Measurements from ENCODE around the gene TMEM150C. TPM values are rescaled to one million over a fixed set of nuclear protein-coding genes. Genes with fewer than 3 reads are reported as not detected.

The TMEM150C gene
- total RNA-seq, 2 experiments from 2014 or later: not detected

DNA sequence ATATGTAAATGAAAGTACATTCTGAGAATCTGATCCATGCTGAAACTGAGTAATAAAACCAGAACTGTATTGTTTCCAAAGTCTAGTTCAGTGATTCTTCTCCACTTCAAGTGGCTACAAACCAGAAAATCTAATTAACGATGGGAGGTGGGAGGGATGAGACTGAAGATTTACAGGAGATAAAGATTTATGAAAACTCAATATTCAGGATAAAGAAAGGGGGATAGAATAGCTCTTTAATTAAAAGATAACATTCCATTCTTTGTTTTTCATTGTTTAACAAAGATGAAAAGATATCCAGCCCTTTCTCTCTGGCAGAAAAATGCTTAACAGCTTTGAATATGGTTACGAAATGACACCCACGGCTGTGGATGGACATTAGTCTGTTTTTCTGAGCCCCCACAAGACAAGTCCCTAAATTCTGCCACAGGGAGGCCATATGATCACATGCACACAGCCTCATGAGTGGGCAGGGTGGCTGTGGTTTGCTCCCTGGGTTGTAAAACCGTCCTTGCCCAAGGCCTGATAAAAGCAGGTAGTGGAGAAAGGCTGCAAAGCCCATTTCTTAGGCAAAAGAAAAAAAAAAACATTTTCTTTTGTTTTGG, 36.4 kb downstream of the TMEM150C start:
- no peaks in the 10 kb centered on the region for H3K36me3 Mint-ChIP-seq (ENCODE audit: low read depth)
- H3K27ac Mint-ChIP-seq: no peak overlapping the region
- CTCF ChIA-PET: no interaction called here
- H3K27me3 Mint-ChIP-seq (ENCODE audit: low read depth): peaks cover 3% of the 10 kb centered on the region
- no peak overlapping the region for H3K4me3 Mint-ChIP-seq
- DNase-seq: no peak
- H3K4me1 Mint-ChIP-seq (ENCODE audit: low read depth): no peaks in the 10 kb centered on the region
- POLR2A ChIA-PET: no interaction called here
- ATAC-seq: no peak
- no peaks in the 10 kb centered on the region for H3K9me3 Mint-ChIP-seq (ENCODE audit: insufficient read depth)

DNA sequence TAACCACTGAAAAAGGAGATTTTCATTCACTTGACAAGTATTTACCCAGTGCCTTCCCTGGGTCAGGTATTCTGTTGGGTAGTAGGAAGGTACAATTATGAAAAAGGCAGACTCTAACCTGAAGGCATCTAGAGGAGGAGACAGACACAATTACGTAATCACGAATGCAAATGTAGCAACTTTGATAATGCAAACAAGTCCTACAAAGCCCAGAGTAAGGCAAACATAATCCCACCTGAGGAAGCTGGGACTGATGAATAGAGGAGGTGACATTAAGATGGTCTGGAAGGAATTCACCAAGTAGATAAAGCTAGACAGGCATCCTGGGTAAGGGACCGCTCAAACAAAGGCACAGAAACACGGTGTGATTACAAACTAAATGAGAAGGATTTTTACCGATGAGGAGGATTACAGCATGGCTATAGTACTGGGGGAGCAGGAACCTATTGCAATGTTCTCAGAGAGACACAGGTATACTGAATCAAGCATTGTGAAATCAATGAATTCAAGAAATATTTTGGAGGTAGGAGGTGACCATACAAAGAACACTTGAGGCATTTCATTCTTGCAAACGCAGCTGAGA, 37.1 kb downstream of the TMEM150C start:
- no peak overlapping the region for H3K4me3 Mint-ChIP-seq
- peaks cover 3% of the 10 kb centered on the region for H3K27me3 Mint-ChIP-seq (ENCODE audit: low read depth)
- no peak for ATAC-seq
- H3K4me1 Mint-ChIP-seq (ENCODE audit: low read depth): no peaks in the 10 kb centered on the region
- no peaks in the 10 kb centered on the region for H3K9me3 Mint-ChIP-seq (ENCODE audit: insufficient read depth)
- no peaks in the 10 kb centered on the region for H3K36me3 Mint-ChIP-seq (ENCODE audit: low read depth)
- no peak overlapping the region for H3K27ac Mint-ChIP-seq
- DNase-seq: no peak
- ChIA-PET CTCF (no interaction called here), POLR2A (no interaction called here)

DNA sequence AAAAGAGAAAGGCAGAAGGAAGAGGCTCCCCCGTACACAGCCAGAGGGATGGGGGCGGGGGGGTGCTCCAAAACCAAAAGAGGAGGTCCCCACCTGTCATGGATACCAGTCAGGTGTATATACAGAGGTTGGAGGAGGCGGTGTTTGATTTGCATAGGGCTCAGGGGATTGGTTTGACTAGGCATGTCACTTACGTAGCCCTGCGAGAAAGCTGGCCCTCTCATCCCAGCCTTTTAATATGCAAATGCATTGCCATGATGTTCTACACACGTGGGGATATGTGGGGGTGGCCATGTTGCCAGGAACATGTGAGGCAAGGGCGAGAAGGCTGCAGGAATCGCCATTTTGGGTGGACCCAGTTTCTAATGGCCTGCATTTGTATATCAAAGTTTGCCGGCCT, 38.6 kb downstream of the TMEM150C start:
- Mint-ChIP-seq H3K4me3 (no peak overlapping the region), H3K27me3 (ENCODE audit: low read depth) (peaks cover 3% of the 10 kb centered on the region), H3K36me3 (ENCODE audit: low read depth) (no peaks in the 10 kb centered on the region), H3K9me3 (ENCODE audit: insufficient read depth) (no peaks in the 10 kb centered on the region), H3K27ac (no peak overlapping the region), H3K4me1 (ENCODE audit: low read depth) (no peaks in the 10 kb centered on the region)
- ChIA-PET CTCF (no interaction called here), POLR2A (no interaction called here)
- DNase-seq: no peak
- no peak for ATAC-seq

DNA sequence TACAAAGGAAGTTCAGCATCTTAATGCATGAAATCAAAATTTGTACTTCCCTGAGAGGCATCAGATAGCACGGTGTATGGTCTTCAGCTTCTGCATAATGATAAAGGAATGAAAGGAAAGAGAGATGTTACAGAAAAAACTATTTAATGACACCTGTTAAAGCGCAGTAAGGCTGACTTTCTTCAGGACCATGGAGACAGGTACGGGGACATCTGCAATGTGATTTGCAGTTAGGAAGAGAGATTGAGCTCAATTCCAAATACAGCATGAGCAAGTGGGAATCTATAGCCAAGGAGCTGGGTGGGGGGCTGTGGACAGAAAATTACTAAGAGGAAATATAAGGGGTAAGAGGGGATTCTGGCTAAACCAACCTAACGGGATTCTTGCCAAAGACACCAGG, 39.3 kb downstream of the TMEM150C start:
- no peak for ATAC-seq
- ChIA-PET POLR2A (no interaction called here), CTCF (no interaction called here)
- DNase-seq: no peak
- Mint-ChIP-seq H3K27ac (no peak overlapping the region), H3K27me3 (ENCODE audit: low read depth) (peaks cover 3% of the 10 kb centered on the region), H3K36me3 (ENCODE audit: low read depth) (no peaks in the 10 kb centered on the region), H3K4me3 (no peak overlapping the region), H3K9me3 (ENCODE audit: insufficient read depth) (no peaks in the 10 kb centered on the region), H3K4me1 (ENCODE audit: low read depth) (no peaks in the 10 kb centered on the region)

DNA sequence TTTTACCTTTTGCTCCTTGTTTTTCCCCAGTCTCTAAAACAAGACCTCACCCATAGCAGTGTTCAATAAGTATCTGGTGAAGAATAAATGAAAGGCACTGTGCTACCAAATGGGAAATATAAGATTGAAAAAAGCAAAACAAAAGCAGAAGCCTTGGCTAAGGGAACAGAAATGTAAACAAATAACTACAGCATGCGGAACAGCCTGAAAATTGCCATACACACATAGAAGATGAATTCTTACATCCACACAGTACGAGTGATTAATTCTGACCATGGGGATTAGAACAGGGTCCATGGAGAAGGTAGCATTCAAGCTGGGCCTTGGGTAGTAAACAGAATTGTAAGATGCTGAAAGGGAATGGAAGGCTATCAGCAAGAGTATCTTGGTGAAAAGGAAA, 40.5 kb downstream of the TMEM150C start:
- H3K27me3 Mint-ChIP-seq (ENCODE audit: low read depth): peaks cover 7% of the 10 kb centered on the region

DNA sequence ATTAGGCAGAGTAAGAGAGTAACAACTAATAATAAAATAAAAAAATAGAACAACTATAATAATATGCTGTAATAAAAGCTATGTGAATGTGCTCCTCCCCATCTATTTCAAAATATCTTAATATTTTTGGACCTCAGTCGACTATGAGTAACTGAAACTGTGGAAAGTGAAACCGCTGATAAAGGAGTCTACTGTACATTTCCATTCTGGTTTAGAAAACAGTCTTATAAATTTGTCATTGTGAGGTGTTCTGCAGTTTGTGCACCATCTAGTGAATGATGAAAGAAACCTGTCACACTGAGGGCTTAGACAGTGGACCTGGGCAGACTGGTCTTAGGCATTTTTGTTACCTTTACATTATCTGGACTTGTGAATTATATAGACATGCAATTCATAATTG, 42.0 kb downstream of the TMEM150C start:
- no peaks in the 10 kb centered on the region for H3K4me1 Mint-ChIP-seq (ENCODE audit: low read depth)
- DNase-seq: no peak
- peaks cover 7% of the 10 kb centered on the region for H3K27me3 Mint-ChIP-seq (ENCODE audit: low read depth)
- no peaks in the 10 kb centered on the region for H3K9me3 Mint-ChIP-seq (ENCODE audit: insufficient read depth)
- H3K36me3 Mint-ChIP-seq (ENCODE audit: low read depth): no peaks in the 10 kb centered on the region
- ChIA-PET CTCF (no interaction called here), POLR2A (no interaction called here)
- H3K4me3 Mint-ChIP-seq: no peak overlapping the region
- no peak for ATAC-seq
- no peak overlapping the region for H3K27ac Mint-ChIP-seq

More for the DNA sequence above, 40.5 kb downstream of the TMEM150C start:
- no peaks in the 10 kb centered on the region for H3K4me1 Mint-ChIP-seq (ENCODE audit: low read depth)
- H3K4me3 Mint-ChIP-seq: no peak overlapping the region
- H3K9me3 Mint-ChIP-seq (ENCODE audit: insufficient read depth): no peaks in the 10 kb centered on the region
- H3K27ac Mint-ChIP-seq: no peak overlapping the region
- CTCF ChIA-PET: no interaction called here
- POLR2A ChIA-PET: no interaction called here
- ATAC-seq (no peak), DNase-seq (no peak)
- H3K36me3 Mint-ChIP-seq (ENCODE audit: low read depth): no peaks in the 10 kb centered on the region

DNA sequence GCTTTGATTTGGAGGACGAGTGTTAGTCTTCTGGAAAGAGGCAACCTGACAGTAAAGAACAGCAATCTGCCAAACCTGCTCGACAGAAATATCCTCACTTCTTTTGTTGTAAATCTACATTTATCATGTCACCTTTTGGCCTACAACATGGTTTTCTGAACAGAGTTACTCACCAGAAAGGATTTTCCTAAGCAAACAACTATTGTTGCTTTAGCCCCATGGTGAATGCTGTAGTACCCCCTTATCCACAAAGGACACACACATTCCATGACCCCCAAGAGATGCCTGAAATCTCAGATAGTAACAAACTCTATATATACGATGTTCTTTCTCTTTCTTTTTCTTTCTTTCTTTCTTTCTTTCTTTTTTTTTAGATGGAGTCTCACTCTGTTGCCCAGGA, 42.7 kb downstream of the TMEM150C start:
- Mint-ChIP-seq H3K4me1 (ENCODE audit: low read depth) (no peaks in the 10 kb centered on the region), H3K27ac (no peak overlapping the region), H3K4me3 (no peak overlapping the region), H3K27me3 (ENCODE audit: low read depth) (peaks cover 7% of the 10 kb centered on the region), H3K36me3 (ENCODE audit: low read depth) (no peaks in the 10 kb centered on the region), H3K9me3 (ENCODE audit: insufficient read depth) (no peaks in the 10 kb centered on the region)
- DNase-seq: no peak
- ATAC-seq: no peak
- ChIA-PET CTCF (no interaction called here), POLR2A (no interaction called here)

DNA sequence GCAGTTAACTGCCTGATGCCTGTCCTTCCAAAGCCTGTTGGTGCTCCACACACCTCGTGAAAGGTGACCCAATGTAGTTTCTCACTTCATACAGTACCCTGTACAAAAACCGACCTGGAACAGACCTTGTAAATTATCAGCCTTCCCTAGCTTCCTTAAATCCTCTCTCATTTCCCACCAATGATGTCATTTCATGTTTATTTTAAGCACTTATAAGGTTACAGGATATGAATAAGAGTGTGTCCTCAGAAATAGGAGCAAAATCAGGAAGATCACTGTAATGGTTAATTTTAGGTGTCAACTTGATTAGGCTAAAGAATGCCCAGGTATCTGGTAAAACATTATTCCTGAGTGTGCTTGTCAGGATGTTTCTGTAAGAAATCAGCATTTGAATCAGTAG, 44.7 kb downstream of the TMEM150C start:
- CTCF ChIA-PET: no interaction called here
- no peak overlapping the region for H3K4me3 Mint-ChIP-seq
- H3K9me3 Mint-ChIP-seq (ENCODE audit: insufficient read depth): no peaks in the 10 kb centered on the region
- H3K27ac Mint-ChIP-seq: no peak overlapping the region
- ATAC-seq: no peak
- DNase-seq: no peak
- POLR2A ChIA-PET: no interaction called here
- H3K27me3 Mint-ChIP-seq (ENCODE audit: low read depth): peaks cover 7% of the 10 kb centered on the region
- no peaks in the 10 kb centered on the region for H3K36me3 Mint-ChIP-seq (ENCODE audit: low read depth)
- H3K4me1 Mint-ChIP-seq (ENCODE audit: low read depth): no peaks in the 10 kb centered on the region

DNA sequence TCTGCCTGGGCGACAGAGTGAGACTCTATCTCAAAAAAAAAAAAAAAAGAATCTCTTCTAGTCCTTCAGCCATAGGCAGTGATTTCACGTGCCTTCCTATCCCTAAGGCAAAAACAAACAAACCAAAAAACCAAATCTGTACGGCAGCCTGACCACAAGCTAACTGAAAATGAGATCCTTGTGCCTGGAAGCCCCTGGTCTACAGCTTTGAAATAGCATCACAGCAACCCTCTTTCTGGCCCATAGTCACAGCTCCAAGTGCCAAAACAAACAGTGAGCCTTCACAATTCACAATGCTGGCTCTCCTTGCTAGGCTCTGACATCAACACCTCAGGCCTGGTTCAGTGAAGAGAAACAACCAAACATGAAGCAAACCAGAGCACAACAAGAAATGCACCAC, 46.1 kb downstream of the TMEM150C start:
- POLR2A ChIA-PET: no interaction called here
- no peak overlapping the region for H3K4me3 Mint-ChIP-seq

DNA sequence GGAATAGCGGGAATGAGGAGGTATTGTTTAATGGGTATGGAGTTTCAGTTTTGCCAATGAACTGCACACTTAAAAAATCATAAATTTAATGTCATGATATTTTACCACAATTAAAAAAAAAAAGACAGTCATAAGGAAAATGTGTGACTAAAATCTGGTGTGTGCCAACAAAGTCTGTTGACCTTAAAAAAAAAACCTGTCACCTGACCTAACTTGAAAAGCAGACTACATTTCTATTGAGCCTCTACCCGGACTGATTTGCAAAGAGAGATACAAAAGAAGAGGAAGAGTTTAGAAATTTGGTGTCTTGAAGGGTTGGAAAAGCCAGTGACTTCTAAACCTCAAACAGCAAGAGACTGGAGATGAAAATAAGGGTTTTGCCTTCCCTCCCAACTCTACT, 48.4 kb downstream of the TMEM150C start:
- Mint-ChIP-seq H3K4me1 (ENCODE audit: low read depth) (no peaks in the 10 kb centered on the region), H3K36me3 (ENCODE audit: low read depth) (no peaks in the 10 kb centered on the region), H3K27ac (no peak overlapping the region), H3K27me3 (ENCODE audit: low read depth) (peaks cover 10% of the 10 kb centered on the region), H3K9me3 (ENCODE audit: insufficient read depth) (no peaks in the 10 kb centered on the region), H3K4me3 (no peak overlapping the region)
- ChIA-PET POLR2A (no interaction called here), CTCF (no interaction called here)
- DNase-seq (no peak), ATAC-seq (no peak)

More for the DNA sequence above, 46.1 kb downstream of the TMEM150C start:
- ATAC-seq (no peak), DNase-seq (no peak)
- Mint-ChIP-seq H3K36me3 (ENCODE audit: low read depth) (no peaks in the 10 kb centered on the region), H3K4me1 (ENCODE audit: low read depth) (no peaks in the 10 kb centered on the region), H3K27ac (no peak overlapping the region), H3K27me3 (ENCODE audit: low read depth) (peaks cover 7% of the 10 kb centered on the region), H3K9me3 (ENCODE audit: insufficient read depth) (no peaks in the 10 kb centered on the region)
- CTCF ChIA-PET: no interaction called here

DNA sequence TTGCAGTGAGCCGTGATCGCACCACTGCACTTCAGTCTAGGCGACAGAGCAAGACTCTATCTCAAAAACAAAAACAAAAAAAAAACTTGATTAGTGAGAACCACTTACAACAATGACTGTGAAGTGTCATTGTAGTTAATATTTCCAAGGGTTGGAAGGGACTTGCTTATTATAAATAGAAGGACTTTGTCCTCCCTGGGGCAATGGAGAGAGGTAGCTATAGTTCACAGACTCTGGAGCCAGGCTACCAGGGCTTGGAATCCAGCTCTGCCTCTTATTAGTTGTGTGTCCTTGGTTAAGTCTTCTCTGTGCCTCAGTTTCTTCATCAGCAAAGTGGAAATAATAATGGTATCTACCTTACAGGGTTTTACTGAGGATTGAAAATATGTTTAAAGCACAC, 51.6 kb downstream of the TMEM150C start:
- H3K9me3 Mint-ChIP-seq (ENCODE audit: insufficient read depth): no peaks in the 10 kb centered on the region
- H3K4me1 Mint-ChIP-seq (ENCODE audit: low read depth): no peaks in the 10 kb centered on the region
- ChIA-PET POLR2A (no interaction called here), CTCF (interaction anchor here (0.7 kb wide), 1 partner anchor 217 kb away, joined by 4 read pairs; no protein-coding TSS in a partner anchor)
- ATAC-seq (no peak), DNase-seq (no peak)
- H3K27ac Mint-ChIP-seq: no peak overlapping the region
- H3K36me3 Mint-ChIP-seq (ENCODE audit: low read depth): no peaks in the 10 kb centered on the region
- no peak overlapping the region for H3K4me3 Mint-ChIP-seq
- H3K27me3 Mint-ChIP-seq (ENCODE audit: low read depth): peaks cover 10% of the 10 kb centered on the region

DNA sequence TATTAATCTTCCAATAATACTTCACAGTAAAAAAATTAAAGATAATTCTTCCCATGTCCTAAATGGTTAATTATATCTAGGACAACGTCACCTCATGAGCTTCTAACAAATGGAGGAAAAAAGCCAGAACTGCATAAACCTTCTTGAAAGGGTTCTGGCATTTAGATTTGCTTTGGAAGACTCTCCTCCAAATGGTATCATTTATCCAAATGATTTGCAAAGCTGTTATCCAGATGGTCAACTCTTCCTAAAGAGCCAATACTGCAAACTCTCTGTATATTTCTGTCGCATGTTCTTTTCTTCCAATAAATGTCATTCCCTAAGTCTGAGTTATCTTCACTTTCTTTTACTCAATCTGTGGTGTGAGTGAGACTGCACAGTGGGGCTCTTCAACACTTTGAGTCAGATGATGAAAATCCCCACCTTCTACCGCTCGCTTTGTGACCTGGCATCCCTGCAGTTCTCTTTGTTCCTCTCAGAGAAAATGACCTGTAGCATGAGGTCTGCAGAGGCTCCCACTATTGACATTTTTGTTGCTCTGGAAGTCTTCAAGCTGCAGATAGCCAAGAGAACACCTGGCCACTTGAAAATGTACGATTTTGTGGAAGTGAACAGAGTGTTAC, 52.9 kb downstream of the TMEM150C start:
- ChIA-PET CTCF (no interaction called here), POLR2A (no interaction called here)
- no peak overlapping the region for H3K27ac Mint-ChIP-seq
- ATAC-seq (no peak), DNase-seq (no peak)
- peaks cover 7% of the 10 kb centered on the region for H3K27me3 Mint-ChIP-seq (ENCODE audit: low read depth)
- no peaks in the 10 kb centered on the region for H3K36me3 Mint-ChIP-seq (ENCODE audit: low read depth)
- no peak overlapping the region for H3K4me3 Mint-ChIP-seq
- no peaks in the 10 kb centered on the region for H3K4me1 Mint-ChIP-seq (ENCODE audit: low read depth)
- no peaks in the 10 kb centered on the region for H3K9me3 Mint-ChIP-seq (ENCODE audit: insufficient read depth)

DNA sequence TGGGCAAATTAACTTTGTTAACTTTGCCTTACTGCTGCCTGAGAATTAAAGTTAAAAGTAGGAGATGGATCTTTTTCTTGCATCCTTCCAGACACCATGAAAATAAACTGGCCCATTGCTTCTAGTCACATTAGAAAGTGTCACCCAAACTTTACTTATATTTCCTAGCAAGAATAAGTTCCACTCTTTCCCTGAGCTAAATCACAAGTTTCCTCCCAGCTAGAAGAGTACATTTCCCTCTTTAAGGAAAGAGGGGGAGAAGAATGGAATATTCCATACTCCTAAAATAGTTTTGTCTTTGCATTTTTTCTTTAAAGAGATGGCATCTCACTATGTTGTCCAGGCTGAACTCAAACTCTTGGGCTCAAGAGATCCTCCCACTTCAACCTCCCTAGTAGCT, 53.8 kb downstream of the TMEM150C start:
- Mint-ChIP-seq H3K9me3 (ENCODE audit: insufficient read depth) (no peaks in the 10 kb centered on the region), H3K4me1 (ENCODE audit: low read depth) (no peaks in the 10 kb centered on the region)

More for the DNA sequence above, 53.8 kb downstream of the TMEM150C start:
- POLR2A ChIA-PET: interaction anchor here (0.6 kb wide), 1 partner anchor 141 kb away, joined by 3 read pairs; no protein-coding TSS in a partner anchor
- H3K27me3 Mint-ChIP-seq (ENCODE audit: low read depth): peaks cover 7% of the 10 kb centered on the region
- H3K36me3 Mint-ChIP-seq (ENCODE audit: low read depth): no peaks in the 10 kb centered on the region
- H3K27ac Mint-ChIP-seq: no peak overlapping the region
- CTCF ChIA-PET: interaction anchor here (0.7 kb wide), 1 partner anchor 231 kb away, joined by 3 read pairs; no protein-coding TSS in a partner anchor
- no peak for ATAC-seq
- no peak overlapping the region for H3K4me3 Mint-ChIP-seq
- no peak for DNase-seq

Measured in activated CD8-positive, alpha-beta T cell treated with anti-CD3 and anti-CD28 coated beads, Interleukin-2, amount 10 ng/mL, durations not matched to agents 7 days and 5 days (primary cell).